Liver (tissue), 9 donors: Measurements from ENCODE around the gene SEPTIN8. TPM values are rescaled to one million over a fixed set of nuclear protein-coding genes. Genes with fewer than 3 reads are reported as not detected.

Experiments
- DNase-seq: peaks from one replicate; pipeline ENCODE4 v3.0.0-alpha.2; 2017; ENCODE audit warnings: low spot score
- H3K27ac ChIP-seq, 2 donors: one replicate each; pipeline ENCODE4 v1.7.0; 2013; ENCODE audit warnings: inconsistent platforms in 2 of 2, low read length in 2 of 2, control low read depth in 1 of 2, low read depth in 1 of 2, mild to moderate bottlenecking in 1 of 2
- H3K27me3 ChIP-seq, 4 donors: one replicate each; pipeline versions ENCODE4 v1.6.1 to v1.7.0; 2013; ENCODE audit warnings: low read length in 3 of 4, inconsistent platforms in 1 of 4, mild to moderate bottlenecking in 1 of 4, moderate library complexity in 1 of 4; ENCODE audit not compliant: control insufficient read depth in 4 of 4, insufficient read depth in 4 of 4
- H3K36me3 ChIP-seq, 4 donors: one replicate each; pipeline versions ENCODE4 v1.6.1 to v1.7.0; 2013; ENCODE audit warnings: low read length in 3 of 4, mild to moderate bottlenecking in 3 of 4, low read depth in 1 of 4, moderate library complexity in 1 of 4; ENCODE audit not compliant: control insufficient read depth in 4 of 4, insufficient read depth in 3 of 4
- H3K4me1 ChIP-seq, 4 donors: one replicate each; pipeline versions ENCODE4 v1.6.1 to v1.7.0; 2013; ENCODE audit warnings: low read length in 3 of 4, mild to moderate bottlenecking in 3 of 4, moderate library complexity in 1 of 4; ENCODE audit not compliant: control insufficient read depth in 4 of 4, insufficient read depth in 4 of 4
- H3K4me3 ChIP-seq, 3 donors: one replicate each; pipeline versions ENCODE4 v1.6.1 to v1.7.0; 2013; ENCODE audit warnings: low read length in 3 of 3, control low read depth in 1 of 3, low read depth in 1 of 3, mild to moderate bottlenecking in 1 of 3
- H3K9ac ChIP-seq, 2 donors: one replicate each; pipeline ENCODE4 v1.7.0; 2013; ENCODE audit warnings: low read length in 2 of 2, mild to moderate bottlenecking in 2 of 2, moderate library complexity in 2 of 2, control low read depth in 1 of 2, low read depth in 1 of 2
- H3K9me3 ChIP-seq, 4 donors: one replicate each; pipeline versions ENCODE4 v1.6.1 to v1.7.0; 2013; ENCODE audit warnings: low read length in 3 of 4; ENCODE audit not compliant: control insufficient read depth in 4 of 4
- ATF3 ChIP-seq: IDR thresholded peaks from 2 replicates; pipeline ENCODE4 v1.6.1; 2016; ENCODE audit warnings: antibody characterized with exemption
- CTCF ChIP-seq: fragments of 150-350 bp; IDR thresholded peaks from 2 replicates; pipeline ENCODE4 v1.5.1; 2017; ENCODE audit warnings: improper control_type of control experiment, low read depth, low read length; ENCODE audit not compliant: missing input control
- EGR1 ChIP-seq, 2 donors: IDR thresholded peaks; 2 replicates each; pipeline ENCODE4 v1.6.1; 2016 to 2018; ENCODE audit warnings: antibody characterized with exemption in 2 of 2, low read depth in 2 of 2
- FOXA1 ChIP-seq: IDR thresholded peaks from 2 replicates; pipeline ENCODE4 v1.6.1; 2016; ENCODE audit warnings: antibody characterized with exemption
- FOXA2 ChIP-seq: IDR thresholded peaks from 2 replicates; pipeline ENCODE4 v1.6.1; 2016; ENCODE audit warnings: antibody characterized with exemption
- HNF4G ChIP-seq: IDR thresholded peaks from 2 replicates; pipeline ENCODE4 v1.6.1; 2016; ENCODE audit warnings: antibody characterized with exemption
- JUND ChIP-seq, 2 donors: IDR thresholded peaks; 2 replicates each; pipeline ENCODE4 v1.6.1; 2016; ENCODE audit warnings: antibody characterized with exemption in 2 of 2
- MAX ChIP-seq: IDR thresholded peaks from 2 replicates; pipeline ENCODE4 v1.6.1; 2016; ENCODE audit warnings: antibody characterized with exemption
- RAD21 ChIP-seq, 2 donors: IDR thresholded peaks; 2 replicates each; pipeline ENCODE4 v1.6.1; 2016; ENCODE audit warnings: antibody characterized with exemption in 2 of 2, mild to moderate bottlenecking in 2 of 2
- REST ChIP-seq: IDR thresholded peaks from 2 replicates; pipeline ENCODE4 v1.6.1; 2016; ENCODE audit warnings: antibody characterized with exemption, mild to moderate bottlenecking
- RXRA ChIP-seq, 2 donors: IDR thresholded peaks; 2 replicates each; pipeline ENCODE4 v1.6.1; 2017 to 2018; ENCODE audit warnings: antibody characterized with exemption in 2 of 2, mild to moderate bottlenecking in 1 of 2
- SP1 ChIP-seq: IDR thresholded peaks from 2 replicates; pipeline ENCODE4 v1.6.1; 2018; ENCODE audit warnings: antibody characterized with exemption, mild to moderate bottlenecking
- TAF1 ChIP-seq: conservative IDR thresholded peaks from 2 replicates; pipeline ENCODE4 v1.6.1; 2016; ENCODE audit warnings: antibody characterized with exemption, mild to moderate bottlenecking
- ZBTB33 ChIP-seq: IDR thresholded peaks from 2 replicates; pipeline ENCODE4 v1.6.1; 2016; ENCODE audit warnings: antibody characterized with exemption
- WGBS: extraction: QIAGEN DNeasy Blood & Tissue Kit; methylation state at CpG from one replicate; pipeline ENCODE4 v1.1.7; 2013; 5-methylcytosine and 5-hydroxymethylcytosine counted together
- polyA plus RNA-seq, 2 donors: library from polyadenylated mRNA; stranded (reverse) in 1 of 2; unstranded in 1 of 2; fragments of 200-250 nt in 1 of 2; fragments of >200 nt in 1 of 2; fragmentation: Nextera tagmentation in 1 of 2; extraction: Ambion mirVana in 1 of 2; gene quantifications; one replicate each; pipeline versions ENCODE4 v1.2.1 to v1.2.3, GENCODE V29; 2013 to 2015
- total RNA-seq, 2 donors: library from RNA; depleted of rRNA; stranded (reverse); fragments of >200 nt; gene quantifications; one replicate each; pipeline ENCODE4 v1.2.3, GENCODE V29; 2014
- donor health status: healthy.
- donor health status: healthy.
- donor health status: healthy.
- donor health status: healthy.
- donor health status: healthy.

The SEPTIN8 gene
- total and polyA plus RNA-seq, 4 donors, result 4.7 to 16.5 (median 9.8) TPM

- no peak for TF ChIP-seq ATF3
- no peak for TF ChIP-seq TAF1
- TF ChIP-seq JUND (IDR thresholded peaks at IDR 0.05), result no peak
- TF ChIP-seq FOXA1, result no peak
- no peak for TF ChIP-seq HNF4G
- TF ChIP-seq CTCF, result no peak
- no peak for TF ChIP-seq ZBTB33
- DNase-seq, result no peak
- H3K36me3 ChIP-seq, result no peaks in the 10 kb centered on the region
- 91% methylated on average over 8 of the region's 8 CpGs for WGBS
- H3K9me3 ChIP-seq, result no peaks in the 10 kb centered on the region
- no peak overlapping the region for H3K4me3 ChIP-seq
- no peak overlapping the region for H3K9ac ChIP-seq
- H3K27ac ChIP-seq, result no peak overlapping the region
- peaks cover 0 to 5% (median 0%) of the 10 kb centered on the region in 4 donors for H3K4me1 ChIP-seq
- H3K27me3 ChIP-seq, result no peaks in the 10 kb centered on the region
These were observed 6.4 kb downstream of the SEPTIN8 start for GRCh38 chr5:132770476-132771159.

- H3K9ac ChIP-seq, result no peak overlapping the region
- peaks cover 0 to 13% (median 2%) of the 10 kb centered on the region in 4 donors for H3K36me3 ChIP-seq
- 96% methylated on average over 3 of the region's 3 CpGs for WGBS
- H3K27ac ChIP-seq, result no peak overlapping the region
- H3K27me3 ChIP-seq, result no peaks in the 10 kb centered on the region
- DNase-seq, result no peak
- H3K4me3 ChIP-seq, result no peak overlapping the region
- H3K9me3 ChIP-seq, result no peaks in the 10 kb centered on the region
- H3K4me1 ChIP-seq, result no peaks in the 10 kb centered on the region
- TF ChIP-seq RXRA (IDR thresholded peaks at IDR 0.05) (no peak), REST (no peak), RAD21 (IDR thresholded peaks at IDR 0.05) (no peak), ATF3 (no peak), SP1 (no peak), JUND (IDR thresholded peaks at IDR 0.05) (no peak), FOXA1 (no peak), TAF1 (no peak), FOXA2 (no peak), ZBTB33 (no peak), MAX (no peak), EGR1 (IDR thresholded peaks at IDR 0.05; ENCODE audit: low read depth in 2 of 2) (no peak)
These were observed 8.6 kb downstream of the SEPTIN8 start for GRCh38 chr5:132768485-132768868.
